Right lobe of liver (tissue), 4 donors: Measurements from ENCODE around the gene ROPN1L.

Source experiments
- POLR2A ChIP-seq: fragments of 450-650 bp; IDR thresholded peaks from one replicate; pipeline ENCODE4 v1.6.1; 2017; ENCODE audit warnings: antibody characterized with exemption, mild to moderate bottlenecking
- TF ChIP-seq, protein P1 (sequence below), 4 donors: fragments of 200-600 bp in 3 of 4; fragments of 450-650 bp in 1 of 4; IDR thresholded peaks; one replicate each; pipeline versions ENCODE4 v1.5.1 to v1.8.0; 2016 to 2022; ENCODE audit warnings: antibody characterized with exemption in 4 of 4, mild to moderate bottlenecking in 2 of 4
- donor health status: DM: no; HTN: no; CAD: no.
- donor health status: DM: no; HTN: no; CAD: no.
- donor health status: DM: no; HTN: yes; CAD: no.

DNA sequence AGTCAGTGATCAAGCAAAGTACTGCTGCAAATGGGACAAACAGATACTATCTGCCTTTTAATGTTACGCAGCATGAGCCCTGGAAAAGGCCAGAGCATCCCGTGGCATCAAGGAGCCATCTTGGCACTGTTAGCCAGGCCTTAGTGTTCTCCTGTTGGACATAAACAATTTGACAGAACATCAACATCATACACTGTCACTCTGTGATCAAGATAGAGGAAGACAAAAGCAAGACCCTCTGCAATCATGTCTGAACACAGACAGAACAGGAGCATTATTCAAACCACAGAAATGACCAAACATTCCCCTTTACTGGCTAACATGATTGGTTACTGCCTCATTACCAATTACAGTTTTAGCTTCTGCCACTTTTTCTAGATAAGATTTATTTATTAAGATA lies 21.2 kb upstream of the ROPN1L start:
- TF ChIP-seq, protein P1, sequence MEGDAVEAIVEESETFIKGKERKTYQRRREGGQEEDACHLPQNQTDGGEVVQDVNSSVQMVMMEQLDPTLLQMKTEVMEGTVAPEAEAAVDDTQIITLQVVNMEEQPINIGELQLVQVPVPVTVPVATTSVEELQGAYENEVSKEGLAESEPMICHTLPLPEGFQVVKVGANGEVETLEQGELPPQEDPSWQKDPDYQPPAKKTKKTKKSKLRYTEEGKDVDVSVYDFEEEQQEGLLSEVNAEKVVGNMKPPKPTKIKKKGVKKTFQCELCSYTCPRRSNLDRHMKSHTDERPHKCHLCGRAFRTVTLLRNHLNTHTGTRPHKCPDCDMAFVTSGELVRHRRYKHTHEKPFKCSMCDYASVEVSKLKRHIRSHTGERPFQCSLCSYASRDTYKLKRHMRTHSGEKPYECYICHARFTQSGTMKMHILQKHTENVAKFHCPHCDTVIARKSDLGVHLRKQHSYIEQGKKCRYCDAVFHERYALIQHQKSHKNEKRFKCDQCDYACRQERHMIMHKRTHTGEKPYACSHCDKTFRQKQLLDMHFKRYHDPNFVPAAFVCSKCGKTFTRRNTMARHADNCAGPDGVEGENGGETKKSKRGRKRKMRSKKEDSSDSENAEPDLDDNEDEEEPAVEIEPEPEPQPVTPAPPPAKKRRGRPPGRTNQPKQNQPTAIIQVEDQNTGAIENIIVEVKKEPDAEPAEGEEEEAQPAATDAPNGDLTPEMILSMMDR (IDR thresholded peaks at IDR 0.05): no peak
- TF ChIP-seq POLR2A: no peak
